OCI-LY7 (cell line): ENCODE data around the gene GFAP.

ENCODE experiments used
- CTCF ChIP-seq: fragments of 200-600 bp; sonication (generic); conservative IDR thresholded peaks from 2 replicates; pipeline ENCODE4 v1.5.1; 2014; ENCODE audit warnings: mild to moderate bottlenecking, antibody characterized with exemption, low read length, moderate library complexity, mixed read lengths
- EZH2phosphoT487 ChIP-seq: fragments of 200-600 bp; sonication (generic); IDR thresholded peaks from 2 replicates; pipeline ENCODE4 v1.6.1; 2018; ENCODE audit warnings: low read depth, borderline replicate concordance, mild to moderate bottlenecking, mixed run types, antibody characterized with exemption, low read length, moderate library complexity, mixed read lengths

- TF ChIP-seq CTCF: no peak
- TF ChIP-seq EZH2phosphoT487: no peak
Measured at GRCh38 chr17:44884941-44885340, 30.4 kb downstream of the GFAP start.
